Naive B cell (primary cell): ENCODE data around the gene CMKLR1. TPM values are rescaled to one million over a fixed set of nuclear protein-coding genes. Genes with fewer than 3 reads are reported as not detected.

Experiments
- ATAC-seq, 2 donors: fragments of 150-1000 bp; cut with Tn5 transposase; 2 replicates each; pipeline ENCODE4 v1.10.0; 2021; ENCODE audit warnings: low read depth in 2 of 2, mild to moderate bottlenecking in 2 of 2, moderate library complexity in 2 of 2
- DNase-seq: peaks from one replicate; pipeline ENCODE4 v3.0.0; 2022
- H3K27ac Mint-ChIP-seq, 6 donors: one replicate each; pipeline ENCODE4 v1.8.0; 2020 to 2022; ENCODE audit warnings: mild to moderate bottlenecking in 6 of 6, mixed read lengths in 6 of 6, moderate library complexity in 5 of 6, inconsistent platforms in 2 of 6
- H3K27me3 Mint-ChIP-seq, 3 donors: one replicate each; pipeline ENCODE4 v1.8.0; 2021 to 2022; ENCODE audit warnings: mixed read lengths in 3 of 3, mild to moderate bottlenecking in 1 of 3
- H3K36me3 Mint-ChIP-seq, 2 donors: one replicate each; pipeline ENCODE4 v1.8.0; 2020 to 2022; ENCODE audit warnings: mixed read lengths in 2 of 2, inconsistent platforms in 1 of 2, mild to moderate bottlenecking in 1 of 2
- H3K4me1 Mint-ChIP-seq, 3 donors: one replicate each; pipeline ENCODE4 v1.8.0; 2020 to 2022; ENCODE audit warnings: mixed read lengths in 3 of 3, inconsistent platforms in 1 of 3, mild to moderate bottlenecking in 1 of 3, moderate library complexity in 1 of 3
- H3K4me3 Mint-ChIP-seq, 8 donors: one replicate each; pipeline ENCODE4 v1.8.0; 2020 to 2022; ENCODE audit warnings: mild to moderate bottlenecking in 8 of 8, mixed read lengths in 8 of 8, moderate library complexity in 8 of 8, inconsistent platforms in 2 of 8
- H3K9me3 Mint-ChIP-seq, 7 donors: one replicate each; pipeline ENCODE4 v1.8.0; 2020 to 2022; ENCODE audit warnings: mixed read lengths in 7 of 7, mild to moderate bottlenecking in 5 of 7, inconsistent platforms in 2 of 7, moderate library complexity in 1 of 7
- polyA plus RNA-seq, 6 donors: library from polyadenylated mRNA; unstranded; fragments of 300-500 nt; fragmentation: Illumina TruSeq; gene quantifications; one replicate each; pipeline ENCODE4 v1.2.3, GENCODE V29; 2021; ENCODE audit warnings: low read depth in 6 of 6

Gene CMKLR1
- polyA plus RNA-seq = under 1 TPM in 1 of 6 donors, not detected in 5; 0.09 TPM

GRCh38 chr12:108338915-108339657, at the start of gene CMKLR1:
TSS of gene CMKLR1 (minus strand) at chr12:108339311. CDS start at chr12:108293591, 45,720 bp downstream.
- ATAC-seq (no peak), DNase-seq (no peak)
- no peak within 1 kb of the TSS for H3K4me3 Mint-ChIP-seq
- H3K36me3 Mint-ChIP-seq = no peaks in the 10 kb centered on the region
- no peaks in the 10 kb centered on the region for H3K4me1 Mint-ChIP-seq
- peak within 1 kb of the TSS in 2 of 6 donors; percentile 37 to 47 for H3K27ac Mint-ChIP-seq
- H3K9me3 Mint-ChIP-seq = peaks cover 0 to 7% (median 0%) of the 10 kb centered on the region in 7 donors
- H3K27me3 Mint-ChIP-seq = peaks cover 24 to 64% (median 55%) of the 10 kb centered on the region in 3 donors

- H3K9me3 Mint-ChIP-seq = peaks cover 4 to 22% (median 8%) of the 10 kb centered on the region in 7 donors
Measured at GRCh38 chr12:108387771-108388170, 48.7 kb upstream of the CMKLR1 start.

GRCh38 chr12:108386709-108387360, 47.7 kb upstream of the CMKLR1 start:
- Mint-ChIP-seq H3K4me1 (no peaks in the 10 kb centered on the region), H3K27me3 (peaks cover 12 to 23% (median 22%) of the 10 kb centered on the region in 3 donors), H3K36me3 (peaks cover 0 to 8% of the 10 kb centered on the region in 2 donors), H3K4me3 (no peak overlapping the region), H3K9me3 (peaks cover 4 to 22% (median 8%) of the 10 kb centered on the region in 7 donors), H3K27ac (no peak overlapping the region)
- DNase-seq (no peak), ATAC-seq (no peak)

More at GRCh38 chr12:108387771-108388170, 48.7 kb upstream of the CMKLR1 start:
- Mint-ChIP-seq H3K36me3 (peaks cover 0 to 8% of the 10 kb centered on the region in 2 donors), H3K27me3 (peaks cover 11 to 31% (median 22%) of the 10 kb centered on the region in 3 donors), H3K4me3 (no peak overlapping the region), H3K27ac (no peak overlapping the region), H3K4me1 (no peaks in the 10 kb centered on the region)
- no peak for DNase-seq
- ATAC-seq = no peak

GRCh38 chr12:108382437-108382801, 43.3 kb upstream of the CMKLR1 start:
- H3K36me3 Mint-ChIP-seq = peaks cover 5 to 8% of the 10 kb centered on the region in 2 donors
- no peak overlapping the region for H3K4me3 Mint-ChIP-seq
- ATAC-seq (no peak), DNase-seq (no peak)
- H3K27me3 Mint-ChIP-seq = peaks cover 16 to 29% (median 21%) of the 10 kb centered on the region in 3 donors
- H3K9me3 Mint-ChIP-seq = peaks cover 8 to 27% (median 16%) of the 10 kb centered on the region in 7 donors
- no peaks in the 10 kb centered on the region for H3K4me1 Mint-ChIP-seq
- no peak overlapping the region for H3K27ac Mint-ChIP-seq

GRCh38 chr12:108381787-108382436, 42.8 kb upstream of the CMKLR1 start:
- ATAC-seq (no peak), DNase-seq (no peak)
- Mint-ChIP-seq H3K27ac (no peak overlapping the region), H3K27me3 (peaks cover 16 to 32% (median 21%) of the 10 kb centered on the region in 3 donors), H3K4me3 (no peak overlapping the region), H3K36me3 (peaks cover 7 to 8% of the 10 kb centered on the region in 2 donors), H3K9me3 (peaks cover 8 to 31% (median 20%) of the 10 kb centered on the region in 7 donors), H3K4me1 (no peaks in the 10 kb centered on the region)

GRCh38 chr12:108380382-108380781, 41.3 kb upstream of the CMKLR1 start:
- Mint-ChIP-seq H3K27me3 (peaks cover 3 to 20% (median 18%) of the 10 kb centered on the region in 3 donors), H3K36me3 (peaks cover 4 to 7% of the 10 kb centered on the region in 2 donors), H3K9me3 (peaks cover 3 to 38% (median 28%) of the 10 kb centered on the region in 7 donors), H3K4me3 (no peak overlapping the region), H3K27ac (no peak overlapping the region), H3K4me1 (no peaks in the 10 kb centered on the region)
- DNase-seq (no peak), ATAC-seq (no peak)

- H3K27ac Mint-ChIP-seq = no peak overlapping the region
- no peak for ATAC-seq
- peaks cover 0 to 18% (median 16%) of the 10 kb centered on the region in 3 donors for H3K27me3 Mint-ChIP-seq
- H3K4me1 Mint-ChIP-seq = no peaks in the 10 kb centered on the region
- no peak overlapping the region for H3K4me3 Mint-ChIP-seq
- peaks cover 0 to 39% (median 29%) of the 10 kb centered on the region in 7 donors for H3K9me3 Mint-ChIP-seq
- H3K36me3 Mint-ChIP-seq = peaks cover 0 to 7% of the 10 kb centered on the region in 2 donors
- no peak for DNase-seq
Measured at GRCh38 chr12:108379823-108380222, 40.7 kb upstream of the CMKLR1 start.

- no peak for ATAC-seq
Measured at GRCh38 chr12:108378926-108379325, 39.8 kb upstream of the CMKLR1 start.

GRCh38 chr12:108377260-108377659, 38.1 kb upstream of the CMKLR1 start:
- Mint-ChIP-seq H3K4me3 (no peak overlapping the region), H3K9me3 (peaks cover 11 to 54% (median 41%) of the 10 kb centered on the region in 7 donors), H3K27me3 (peaks cover 0 to 23% (median 22%) of the 10 kb centered on the region in 3 donors), H3K36me3 (peaks cover 8 to 18% of the 10 kb centered on the region in 2 donors), H3K4me1 (no peaks in the 10 kb centered on the region), H3K27ac (no peak overlapping the region)
- no peak for DNase-seq
- no peak for ATAC-seq

More at GRCh38 chr12:108378926-108379325, 39.8 kb upstream of the CMKLR1 start:
- Mint-ChIP-seq H3K9me3 (peaks cover 0 to 40% (median 31%) of the 10 kb centered on the region in 7 donors), H3K27me3 (peaks cover 0 to 23% (median 16%) of the 10 kb centered on the region in 3 donors), H3K36me3 (peaks cover 0 to 7% of the 10 kb centered on the region in 2 donors), H3K4me3 (no peak overlapping the region), H3K27ac (no peak overlapping the region), H3K4me1 (no peaks in the 10 kb centered on the region)
- DNase-seq = no peak

- Mint-ChIP-seq H3K4me3 (no peak overlapping the region), H3K27me3 (peaks cover 0 to 21% (median 18%) of the 10 kb centered on the region in 3 donors), H3K4me1 (no peaks in the 10 kb centered on the region), H3K9me3 (peaks cover 15 to 58% (median 41%) of the 10 kb centered on the region in 7 donors), H3K27ac (no peak overlapping the region), H3K36me3 (peaks cover 8 to 18% of the 10 kb centered on the region in 2 donors)
- ATAC-seq (no peak), DNase-seq (no peak)
Measured at GRCh38 chr12:108375986-108376663, 37.0 kb upstream of the CMKLR1 start.

GRCh38 chr12:108374596-108375320, 35.6 kb upstream of the CMKLR1 start:
- DNase-seq (no peak), ATAC-seq (no peak)
- no peaks in the 10 kb centered on the region for H3K4me1 Mint-ChIP-seq
- no peak overlapping the region for H3K27ac Mint-ChIP-seq
- peaks cover 15 to 58% (median 41%) of the 10 kb centered on the region in 7 donors for H3K9me3 Mint-ChIP-seq
- H3K27me3 Mint-ChIP-seq = peaks cover 0 to 21% (median 18%) of the 10 kb centered on the region in 3 donors
- H3K4me3 Mint-ChIP-seq = no peak overlapping the region
- peaks cover 8 to 18% of the 10 kb centered on the region in 2 donors for H3K36me3 Mint-ChIP-seq

- DNase-seq (no peak), ATAC-seq (no peak)
- H3K36me3 Mint-ChIP-seq = peaks cover 8 to 18% of the 10 kb centered on the region in 2 donors
- H3K27ac Mint-ChIP-seq = no peak overlapping the region
- H3K4me3 Mint-ChIP-seq = no peak overlapping the region
- peaks cover 15 to 58% (median 38%) of the 10 kb centered on the region in 7 donors for H3K9me3 Mint-ChIP-seq
- no peaks in the 10 kb centered on the region for H3K4me1 Mint-ChIP-seq
- H3K27me3 Mint-ChIP-seq = peaks cover 0 to 22% (median 22%) of the 10 kb centered on the region in 3 donors
Measured at GRCh38 chr12:108373111-108373510, 34.0 kb upstream of the CMKLR1 start.
